Measurements from ENCODE around the gene C2orf92. TPM values are rescaled to one million over a fixed set of nuclear protein-coding genes. Genes with fewer than 3 reads are reported as not detected.

Gene C2orf92
- total RNA-seq, 1 donor from 2014 or later: 14.4 TPM

GRCh38 chr2:97741251-97741650 is 71.7 kb downstream of the C2orf92 start:
- DNase-seq (peak; percentile 42), ATAC-seq (no peak)
- H3K27me3 ChIP-seq: no peaks in the 10 kb centered on the region
- H3K36me3 ChIP-seq: no peaks in the 10 kb centered on the region
- H3K4me1 ChIP-seq: no peaks in the 10 kb centered on the region
- no peak overlapping the region for H3K4me3 ChIP-seq
- TF ChIP-seq CTCF (IDR thresholded peaks at IDR 0.05): no peak
- H3K9me3 ChIP-seq: no peaks in the 10 kb centered on the region
- no peak overlapping the region for H3K27ac ChIP-seq
- intact Hi-C loops (cut with DNase I): no loop called here

GRCh38 chr2:97741686-97742085 is 72.2 kb downstream of the C2orf92 start:
- intact Hi-C loops (cut with DNase I): no loop called here
- no peaks in the 10 kb centered on the region for H3K9me3 ChIP-seq
- no peak for ATAC-seq

GRCh38 chr2:97742381-97742847 is 72.9 kb downstream of the C2orf92 start:
- DNase-seq: no peak
- TF ChIP-seq CTCF (IDR thresholded peaks at IDR 0.05): no peak
- Histone ChIP-seq H3K4me1 (no peaks in the 10 kb centered on the region), H3K27me3 (no peaks in the 10 kb centered on the region), H3K27ac (no peak overlapping the region), H3K36me3 (no peaks in the 10 kb centered on the region), H3K4me3 (no peak overlapping the region), H3K9me3 (no peaks in the 10 kb centered on the region)
- intact Hi-C loops (cut with DNase I): no loop called here
- ATAC-seq: no peak

More at GRCh38 chr2:97741686-97742085, 72.2 kb downstream of the C2orf92 start:
- DNase-seq: no peak
- H3K36me3 ChIP-seq: no peaks in the 10 kb centered on the region
- no peaks in the 10 kb centered on the region for H3K27me3 ChIP-seq
- no peak overlapping the region for H3K27ac ChIP-seq
- TF ChIP-seq CTCF (IDR thresholded peaks at IDR 0.05): no peak
- no peaks in the 10 kb centered on the region for H3K4me1 ChIP-seq
- H3K4me3 ChIP-seq: no peak overlapping the region

GRCh38 chr2:97743913-97744312 is 74.4 kb downstream of the C2orf92 start:
- no peaks in the 10 kb centered on the region for H3K4me1 ChIP-seq
- no peak overlapping the region for H3K4me3 ChIP-seq
- ATAC-seq (no peak), DNase-seq (no peak)
- TF ChIP-seq CTCF (IDR thresholded peaks at IDR 0.05): no peak
- no peaks in the 10 kb centered on the region for H3K27me3 ChIP-seq
- no peaks in the 10 kb centered on the region for H3K36me3 ChIP-seq
- H3K9me3 ChIP-seq: no peaks in the 10 kb centered on the region
- intact Hi-C loops (cut with DNase I): no loop called here
- no peak overlapping the region for H3K27ac ChIP-seq

- DNase-seq: no peak
- intact Hi-C loops (cut with DNase I): no loop called here
- H3K27me3 ChIP-seq: no peaks in the 10 kb centered on the region
- ATAC-seq: peak; percentile 49
- no peak for TF ChIP-seq CTCF (IDR thresholded peaks at IDR 0.05)
- no peaks in the 10 kb centered on the region for H3K36me3 ChIP-seq
- no peak overlapping the region for H3K27ac ChIP-seq
- no peaks in the 10 kb centered on the region for H3K9me3 ChIP-seq
- no peak overlapping the region for H3K4me3 ChIP-seq
- no peaks in the 10 kb centered on the region for H3K4me1 ChIP-seq
These were observed 76.1 kb downstream of the C2orf92 start for GRCh38 chr2:97745474-97746174.

Data from upper lobe of right lung (tissue), 1 donor.